Suprapubic skin (tissue), 4 donors: ENCODE results near the gene P4HA2.

Source experiments
- EP300 ChIP-seq: sonication (generic); formaldehyde crosslinking; IDR thresholded peaks from one replicate; pipeline ENCODE4 v1.6.1; 2017; ENCODE audit warnings: antibody characterized with exemption
- POLR2A ChIP-seq, 2 donors: fragments of 450-650 bp; IDR thresholded peaks; one replicate each; pipeline ENCODE4 v1.6.1; 2017; ENCODE audit warnings: antibody characterized with exemption in 2 of 2, mild to moderate bottlenecking in 2 of 2, moderate library complexity in 2 of 2
- POLR2AphosphoS5 ChIP-seq, 3 donors: sonication (generic); formaldehyde crosslinking; IDR thresholded peaks; one replicate each; pipeline ENCODE4 v1.6.1; 2017; ENCODE audit warnings: antibody characterized with exemption in 3 of 3
- TF ChIP-seq, protein P1 (sequence below), 2 donors: fragments of 200-600 bp in 1 of 2; fragments of 450-650 bp in 1 of 2; sonication (generic) in 1 of 2; IDR thresholded peaks; one replicate each; pipeline ENCODE4 v1.5.1; 2016 to 2019; ENCODE audit warnings: antibody characterized with exemption in 2 of 2, mild to moderate bottlenecking in 1 of 2, moderate library complexity in 1 of 2

DNA sequence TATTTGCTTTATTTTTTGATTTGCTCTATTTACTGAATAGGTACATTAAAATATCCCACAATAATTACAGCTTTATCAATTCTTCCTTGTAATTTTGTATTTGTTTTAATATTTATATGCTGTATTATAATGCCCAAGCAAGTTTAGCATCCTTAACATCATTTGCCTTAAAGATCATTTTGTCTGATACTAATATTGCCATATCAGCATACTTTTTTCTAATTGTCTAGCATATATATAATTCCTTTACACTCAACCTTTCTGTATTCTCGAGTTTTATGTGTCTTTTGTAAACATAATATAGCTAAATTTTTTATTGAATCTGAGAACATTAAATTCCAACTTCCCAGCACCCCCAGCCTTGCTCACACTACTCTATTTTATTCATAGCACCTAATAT lies 64.7 kb downstream of the P4HA2 start:
- TF ChIP-seq, protein P1, sequence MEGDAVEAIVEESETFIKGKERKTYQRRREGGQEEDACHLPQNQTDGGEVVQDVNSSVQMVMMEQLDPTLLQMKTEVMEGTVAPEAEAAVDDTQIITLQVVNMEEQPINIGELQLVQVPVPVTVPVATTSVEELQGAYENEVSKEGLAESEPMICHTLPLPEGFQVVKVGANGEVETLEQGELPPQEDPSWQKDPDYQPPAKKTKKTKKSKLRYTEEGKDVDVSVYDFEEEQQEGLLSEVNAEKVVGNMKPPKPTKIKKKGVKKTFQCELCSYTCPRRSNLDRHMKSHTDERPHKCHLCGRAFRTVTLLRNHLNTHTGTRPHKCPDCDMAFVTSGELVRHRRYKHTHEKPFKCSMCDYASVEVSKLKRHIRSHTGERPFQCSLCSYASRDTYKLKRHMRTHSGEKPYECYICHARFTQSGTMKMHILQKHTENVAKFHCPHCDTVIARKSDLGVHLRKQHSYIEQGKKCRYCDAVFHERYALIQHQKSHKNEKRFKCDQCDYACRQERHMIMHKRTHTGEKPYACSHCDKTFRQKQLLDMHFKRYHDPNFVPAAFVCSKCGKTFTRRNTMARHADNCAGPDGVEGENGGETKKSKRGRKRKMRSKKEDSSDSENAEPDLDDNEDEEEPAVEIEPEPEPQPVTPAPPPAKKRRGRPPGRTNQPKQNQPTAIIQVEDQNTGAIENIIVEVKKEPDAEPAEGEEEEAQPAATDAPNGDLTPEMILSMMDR (IDR thresholded peaks at IDR 0.05): no peak
- TF ChIP-seq EP300 (no peak), POLR2A (IDR thresholded peaks at IDR 0.05) (no peak), POLR2AphosphoS5 (IDR thresholded peaks at IDR 0.05) (no peak)
